ENCODE data around the gene BTBD9. TPM values are rescaled to one million over a fixed set of nuclear protein-coding genes. Genes with fewer than 3 reads are reported as not detected.

BTBD9 gene
- total and polyA plus RNA-seq, 2 of the 13 experiments (the other 11 are each of a cell fraction or from before 2014, with no cell fraction given): 1.2 to 3.0 TPM

GRCh38 chr6:38261626-38262025 lies 378.1 kb downstream of the BTBD9 start:
- Histone ChIP-seq H3K4me1 (ENCODE audit: insufficient read depth, low read length) (peaks cover 23% of the 10 kb centered on the region), H3K9me3 (ENCODE audit: low read length) (no peaks in the 10 kb centered on the region), H3K27ac (ENCODE audit: extremely low read length, insufficient read depth, low read length) (no peak overlapping the region), H3K36me3 (replicated peaks in 1 of 2; ENCODE audit: control insufficient read depth in 1 of 2, insufficient read depth in 2 of 2, low read length in 2 of 2) (no peaks in the 10 kb centered on the region), H3K4me3 (replicated peaks in 1 of 3; ENCODE audit: insufficient read depth in 1 of 3, low read depth in 2 of 3, low read length in 3 of 3) (no peak overlapping the region), H3K9ac (ENCODE audit: insufficient read depth, low read depth, low read length) (no peak overlapping the region), H2AFZ (ENCODE audit: low read length) (no peak overlapping the region), H3K27me3 (ENCODE audit: control insufficient read depth in 1 of 2, insufficient read depth in 2 of 2, low read length in 2 of 2) (no peaks in the 10 kb centered on the region), H4K20me1 (ENCODE audit: insufficient read depth, low read length) (no peaks in the 10 kb centered on the region), H3K4me2 (ENCODE audit: low read depth, low read length) (no peak overlapping the region; the same call in 1 of the 2 replicates), H3K79me2 (ENCODE audit: insufficient read depth, low read length) (no peaks in the 10 kb centered on the region)
- FAIRE-seq (no peak), DNase-seq (ENCODE audit: low spot score) (no peak), ATAC-seq (no peak)
- WGBS (ENCODE audit: low lambda C conversion rate): 34% methylated on average over 3 of the region's 3 CpGs
- in situ Hi-C loops (cut with HindIII; ENCODE audit: extremely low pct_ligation_motif_present, low pct_unique_long_range_greater_than_20kb): no loop called here
- POLR2A ChIA-PET: no interaction called here
- no peak for TF ChIP-seq SMC3 (IDR thresholded peaks at IDR 0.05; ENCODE audit: low read length)
- TF ChIP-seq KMT2A (CRISPR knock-in tag; IDR thresholded peaks at IDR 0.05): no peak
- no peak for TF ChIP-seq CEBPG (CRISPR knock-in tag; IDR thresholded peaks at IDR 0.05)
- TF ChIP-seq TGIF2 (CRISPR knock-in tag; IDR thresholded peaks at IDR 0.05): no peak
- TF ChIP-seq HES4 (CRISPR knock-in tag; IDR thresholded peaks at IDR 0.05; ENCODE audit: borderline replicate concordance): no peak
- TF ChIP-seq MAZ (IDR thresholded peaks at IDR 0.05; ENCODE audit: borderline replicate concordance, low read depth, low read length): no peak
- no peak for TF ChIP-seq MAZ (CRISPR knock-in tag; IDR thresholded peaks at IDR 0.05; ENCODE audit: low read depth)
- TF ChIP-seq, protein P1, sequence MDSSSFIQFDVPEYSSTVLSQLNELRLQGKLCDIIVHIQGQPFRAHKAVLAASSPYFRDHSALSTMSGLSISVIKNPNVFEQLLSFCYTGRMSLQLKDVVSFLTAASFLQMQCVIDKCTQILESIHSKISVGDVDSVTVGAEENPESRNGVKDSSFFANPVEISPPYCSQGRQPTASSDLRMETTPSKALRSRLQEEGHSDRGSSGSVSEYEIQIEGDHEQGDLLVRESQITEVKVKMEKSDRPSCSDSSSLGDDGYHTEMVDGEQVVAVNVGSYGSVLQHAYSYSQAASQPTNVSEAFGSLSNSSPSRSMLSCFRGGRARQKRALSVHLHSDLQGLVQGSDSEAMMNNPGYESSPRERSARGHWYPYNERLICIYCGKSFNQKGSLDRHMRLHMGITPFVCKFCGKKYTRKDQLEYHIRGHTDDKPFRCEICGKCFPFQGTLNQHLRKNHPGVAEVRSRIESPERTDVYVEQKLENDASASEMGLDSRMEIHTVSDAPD (CRISPR knock-in tag; IDR thresholded peaks at IDR 0.05): no peak
- TF ChIP-seq GABPA (IDR thresholded peaks at IDR 0.05; ENCODE audit: low read depth, low read length): no peak
- no peak for TF ChIP-seq GABPA (CRISPR knock-in tag; IDR thresholded peaks at IDR 0.05; ENCODE audit: low read depth)
- no peak for TF ChIP-seq DDIT3 (CRISPR knock-in tag; IDR thresholded peaks at IDR 0.05)
- TF ChIP-seq BHLHE40 (IDR thresholded peaks at IDR 0.05; ENCODE audit: low read length): no peak
- no peak for TF ChIP-seq POLR2AphosphoS5 (IDR thresholded peaks at IDR 0.05; ENCODE audit: low read depth, low read length)
- no peak for TF ChIP-seq ZNF580 (CRISPR knock-in tag; IDR thresholded peaks at IDR 0.05; ENCODE audit: borderline replicate concordance, low read depth)
- TF ChIP-seq ZNF770 (CRISPR knock-in tag; IDR thresholded peaks at IDR 0.05): no peak
- no peak for TF ChIP-seq KDM1A (CRISPR knock-in tag; IDR thresholded peaks at IDR 0.05)
- intact Hi-C loops (cut with micrococcal nuclease; ENCODE audit: unreplicated experiment): no loop called here
- BruUV-seq (replicated peaks): no TSS peak
- CTCF ChIA-PET (ENCODE audit: low intra/inter-chr PET ratio, low total read pairs): no interaction called here
